K562 (cell line): Measurements from ENCODE around the gene COQ4. TPM values are rescaled to one million over a fixed set of nuclear protein-coding genes. Genes with fewer than 3 reads are reported as not detected.
A peak's percentile ranks its signal among the peaks of the same experiment; 100 is the strongest.

Source experiments
- BACH1 ChIP-seq: fragments of 200-800 bp; sonication (Bioruptor generic); IDR thresholded peaks from 2 replicates; pipeline ENCODE4 v1.6.1; 2016; ENCODE audit warnings: missing genetic modification characterization, missing compliant biosample characterization
- CBFB ChIP-seq: sonication (generic); formaldehyde crosslinking; IDR thresholded peaks from 2 replicates; pipeline ENCODE4 v1.4.0; 2020; ENCODE audit warnings: mild to moderate bottlenecking, missing genetic modification reagents
- E2F3 ChIP-seq: fragments of 250-450 bp; sonication (Bioruptor Pico); IDR thresholded peaks from 2 replicates; pipeline ENCODE4 v1.4.0; 2020; ENCODE audit warnings: mild to moderate bottlenecking
- FOS ChIP-seq: IDR thresholded peaks from 3 replicates; pipeline ENCODE4 v1.6.1; 2011; ENCODE audit not compliant: insufficient read length; ENCODE audit errors: extremely low read depth
- HDAC1 ChIP-seq, 2 experiments: fragments of 450-650 bp; IDR thresholded peaks; 2 replicates each; pipeline ENCODE4 v1.6.1; 2016 to 2017; ENCODE audit warnings: inconsistent platforms in 1 of 2, mild to moderate bottlenecking in 1 of 2, moderate library complexity in 1 of 2
- NCOA4 ChIP-seq: fragments of 450-650 bp; IDR thresholded peaks from 2 replicates; pipeline ENCODE4 v1.6.1; 2018; ENCODE audit warnings: mild to moderate bottlenecking; ENCODE audit not compliant: partially characterized antibody
- POLR2AphosphoS5 ChIP-seq: IDR thresholded peaks from 2 replicates; pipeline ENCODE4 v1.6.1; 2011; ENCODE audit warnings: mild to moderate bottlenecking, low read depth, low read length, moderate library complexity; ENCODE audit not compliant: control insufficient read depth, insufficient read depth
- POLR2H ChIP-seq: IDR thresholded peaks from 2 replicates; pipeline ENCODE4 v1.6.1; 2016; ENCODE audit warnings: missing genetic modification characterization, low read depth, mild to moderate bottlenecking, control low read depth, missing compliant biosample characterization, moderate library complexity
- TARDBP ChIP-seq: fragments of 450-650 bp; IDR thresholded peaks from 2 replicates; pipeline ENCODE4 v1.6.1; 2016
- XRCC3 ChIP-seq: fragments of 450-650 bp; IDR thresholded peaks from 2 replicates; pipeline ENCODE4 v1.6.1; 2017; ENCODE audit warnings: mild to moderate bottlenecking, moderate library complexity
- ZNF24 ChIP-seq: fragments of 450-650 bp; IDR thresholded peaks from 2 replicates; pipeline ENCODE4 v1.6.1; 2016
- ZNF274 ChIP-seq: IDR thresholded peaks from 2 replicates; pipeline ENCODE4 v1.6.1; 2011; ENCODE audit warnings: low read depth, mild to moderate bottlenecking, low read length, moderate library complexity, borderline replicate concordance
- ZNF408 ChIP-seq: fragments of 250-450 bp; sonication (Bioruptor Pico); IDR thresholded peaks from 2 replicates; pipeline ENCODE4 v1.4.0; 2020; ENCODE audit warnings: low read depth, mild to moderate bottlenecking, moderate library complexity
- ZNF589 ChIP-seq: fragments of 200-800 bp; sonication (Bioruptor generic); IDR thresholded peaks from 2 replicates; pipeline ENCODE4 v1.6.1; 2016; ENCODE audit warnings: low read depth, missing genetic modification characterization, missing compliant biosample characterization
- ZNF778 ChIP-seq: fragments of 450-650 bp; formaldehyde crosslinking; IDR thresholded peaks from 2 replicates; pipeline ENCODE4 v1.4.0; 2020; ENCODE audit warnings: mild to moderate bottlenecking, moderate library complexity
- polyA plus RNA-seq, 8 experiments: library from polyadenylated mRNA; depleted of rRNA in 4 of 8; stranded (reverse) in 5 of 8; unstranded in 3 of 8; fragments of >200 nt; fragmentation: Nextera tagmentation in 2 of 8; fragmentation: Illumina TruSeq in 1 of 8; extraction: Ambion mirVana in 2 of 8; extraction: Trizol in 1 of 8; gene quantifications; 2 replicates each; pipeline versions ENCODE4 v1.2.1 to v1.2.3, GENCODE V29; 2011 to 2014; ENCODE audit warnings: inconsistent platforms in 1 of 8, missing spikeins in 1 of 8
- total RNA-seq, 7 experiments: library from RNA; depleted of rRNA in 6 of 7; stranded (reverse); fragments of >200 nt in 6 of 7; fragmentation: Illumina TruSeq in 2 of 7; extraction: Trizol in 2 of 7; gene quantifications; 2 replicates each; pipeline versions ENCODE4 v1.2.1 to v1.2.3, GENCODE V29; 2011 to 2021; ENCODE audit warnings: low replicate concordance in 1 of 7
- TF ChIP-seq, protein P1 (sequence below): fragments of 250-450 bp; sonication (Bioruptor Pico); IDR thresholded peaks from 2 replicates; pipeline ENCODE4 v1.8.0; 2021; ENCODE audit warnings: borderline replicate concordance, mild to moderate bottlenecking, moderate library complexity; ENCODE audit not compliant: poor library complexity, severe bottlenecking
- TF ChIP-seq, protein P2 (sequence below): fragments of 250-450 bp; sonication (Bioruptor Pico); IDR thresholded peaks from 2 replicates; pipeline ENCODE4 v1.8.0; 2021; ENCODE audit warnings: moderate library complexity, mild to moderate bottlenecking, inconsistent platforms
- TF ChIP-seq, protein P3 (sequence below): fragments of 250-450 bp; sonication (Bioruptor Pico); IDR thresholded peaks from 2 replicates; pipeline ENCODE4 v1.8.0; 2022; ENCODE audit warnings: moderate library complexity, mild to moderate bottlenecking, inconsistent platforms
- TF ChIP-seq, protein P4 (sequence below): fragments of 450-650 bp; IDR thresholded peaks from 2 replicates; pipeline ENCODE4 v1.6.1; 2016; ENCODE audit warnings: low read depth

The COQ4 gene
- total and polyA plus RNA-seq, 9 of the 15 experiments (the other 6 are each of a cell fraction or from before 2014, with no cell fraction given), result 9.1 to 135 (median 67.2) TPM

DNA sequence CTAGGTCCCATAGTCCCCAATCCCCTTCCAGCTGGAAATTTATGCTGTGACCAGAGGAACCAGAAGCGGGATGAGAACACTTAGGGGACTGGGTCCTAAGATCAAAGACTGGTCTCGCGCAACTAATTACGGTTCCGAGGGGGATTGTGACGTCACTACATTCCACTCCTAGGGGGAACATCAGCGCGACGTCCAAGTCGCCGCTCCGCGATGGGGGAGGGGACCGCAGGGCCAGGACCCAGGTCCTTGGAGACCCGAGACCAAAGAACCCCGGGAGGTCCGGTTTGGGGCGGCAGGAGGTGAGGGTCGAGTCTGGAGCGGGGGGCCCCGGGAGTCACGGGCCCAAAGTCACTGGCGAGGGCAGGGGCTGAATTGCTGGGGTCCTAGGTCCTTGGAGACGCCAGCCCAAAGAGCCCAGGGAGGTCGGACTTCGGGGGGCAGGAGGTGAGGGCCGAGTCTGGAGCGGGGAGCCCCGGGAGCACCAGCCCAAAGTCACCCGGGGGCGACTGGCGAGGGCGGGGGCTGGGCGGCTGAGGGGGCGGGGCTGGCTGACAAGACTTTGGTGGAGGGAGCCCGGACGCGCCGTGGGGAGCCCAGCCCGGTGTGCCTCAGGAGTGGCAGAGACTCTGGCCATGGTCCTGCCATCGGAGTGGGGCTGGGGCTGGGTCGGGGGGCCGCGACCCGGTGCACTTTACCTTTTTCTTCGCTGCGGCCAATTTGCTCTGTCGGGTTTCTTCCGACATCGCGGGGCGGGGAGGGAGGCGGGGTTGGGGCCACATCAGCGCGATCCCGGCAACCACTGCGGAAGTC, 47.2 kb upstream of the COQ4 start, which contains the start of gene GOLGA2 (continued):
- TF ChIP-seq POLR2H, result no peak
- no peak for TF ChIP-seq ZNF778
- TF ChIP-seq ZNF408, result peak; percentile 15; the same call in 1 of the 2 replicates
- TF ChIP-seq, protein P1, sequence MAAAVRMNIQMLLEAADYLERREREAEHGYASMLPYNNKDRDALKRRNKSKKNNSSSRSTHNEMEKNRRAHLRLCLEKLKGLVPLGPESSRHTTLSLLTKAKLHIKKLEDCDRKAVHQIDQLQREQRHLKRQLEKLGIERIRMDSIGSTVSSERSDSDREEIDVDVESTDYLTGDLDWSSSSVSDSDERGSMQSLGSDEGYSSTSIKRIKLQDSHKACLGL (CRISPR knock-in tag), result no peak
- no peak for TF ChIP-seq ZNF24
- TF ChIP-seq, protein P2, sequence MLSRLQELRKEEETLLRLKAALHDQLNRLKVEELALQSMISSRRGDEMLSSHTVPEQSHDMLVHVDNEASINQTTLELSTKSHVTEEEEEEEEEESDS (CRISPR knock-in tag), result no peak
- no peak for TF ChIP-seq ZNF589 (CRISPR knock-in tag)
- TF ChIP-seq, protein P3, sequence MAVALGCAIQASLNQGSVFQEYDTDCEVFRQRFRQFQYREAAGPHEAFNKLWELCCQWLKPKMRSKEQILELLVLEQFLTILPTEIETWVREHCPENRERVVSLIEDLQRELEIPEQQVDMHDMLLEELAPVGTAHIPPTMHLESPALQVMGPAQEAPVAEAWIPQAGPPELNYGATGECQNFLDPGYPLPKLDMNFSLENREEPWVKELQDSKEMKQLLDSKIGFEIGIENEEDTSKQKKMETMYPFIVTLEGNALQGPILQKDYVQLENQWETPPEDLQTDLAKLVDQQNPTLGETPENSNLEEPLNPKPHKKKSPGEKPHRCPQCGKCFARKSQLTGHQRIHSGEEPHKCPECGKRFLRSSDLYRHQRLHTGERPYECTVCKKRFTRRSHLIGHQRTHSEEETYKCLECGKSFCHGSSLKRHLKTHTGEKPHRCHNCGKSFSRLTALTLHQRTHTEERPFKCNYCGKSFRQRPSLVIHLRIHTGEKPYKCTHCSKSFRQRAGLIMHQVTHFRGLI (CRISPR knock-in tag), result no peak
- TF ChIP-seq BACH1 (tag), result no peak
- TF ChIP-seq NCOA4, result no peak
- no peak for TF ChIP-seq FOS
- peak; percentile 43 for TF ChIP-seq E2F3
- TF ChIP-seq, protein P4, sequence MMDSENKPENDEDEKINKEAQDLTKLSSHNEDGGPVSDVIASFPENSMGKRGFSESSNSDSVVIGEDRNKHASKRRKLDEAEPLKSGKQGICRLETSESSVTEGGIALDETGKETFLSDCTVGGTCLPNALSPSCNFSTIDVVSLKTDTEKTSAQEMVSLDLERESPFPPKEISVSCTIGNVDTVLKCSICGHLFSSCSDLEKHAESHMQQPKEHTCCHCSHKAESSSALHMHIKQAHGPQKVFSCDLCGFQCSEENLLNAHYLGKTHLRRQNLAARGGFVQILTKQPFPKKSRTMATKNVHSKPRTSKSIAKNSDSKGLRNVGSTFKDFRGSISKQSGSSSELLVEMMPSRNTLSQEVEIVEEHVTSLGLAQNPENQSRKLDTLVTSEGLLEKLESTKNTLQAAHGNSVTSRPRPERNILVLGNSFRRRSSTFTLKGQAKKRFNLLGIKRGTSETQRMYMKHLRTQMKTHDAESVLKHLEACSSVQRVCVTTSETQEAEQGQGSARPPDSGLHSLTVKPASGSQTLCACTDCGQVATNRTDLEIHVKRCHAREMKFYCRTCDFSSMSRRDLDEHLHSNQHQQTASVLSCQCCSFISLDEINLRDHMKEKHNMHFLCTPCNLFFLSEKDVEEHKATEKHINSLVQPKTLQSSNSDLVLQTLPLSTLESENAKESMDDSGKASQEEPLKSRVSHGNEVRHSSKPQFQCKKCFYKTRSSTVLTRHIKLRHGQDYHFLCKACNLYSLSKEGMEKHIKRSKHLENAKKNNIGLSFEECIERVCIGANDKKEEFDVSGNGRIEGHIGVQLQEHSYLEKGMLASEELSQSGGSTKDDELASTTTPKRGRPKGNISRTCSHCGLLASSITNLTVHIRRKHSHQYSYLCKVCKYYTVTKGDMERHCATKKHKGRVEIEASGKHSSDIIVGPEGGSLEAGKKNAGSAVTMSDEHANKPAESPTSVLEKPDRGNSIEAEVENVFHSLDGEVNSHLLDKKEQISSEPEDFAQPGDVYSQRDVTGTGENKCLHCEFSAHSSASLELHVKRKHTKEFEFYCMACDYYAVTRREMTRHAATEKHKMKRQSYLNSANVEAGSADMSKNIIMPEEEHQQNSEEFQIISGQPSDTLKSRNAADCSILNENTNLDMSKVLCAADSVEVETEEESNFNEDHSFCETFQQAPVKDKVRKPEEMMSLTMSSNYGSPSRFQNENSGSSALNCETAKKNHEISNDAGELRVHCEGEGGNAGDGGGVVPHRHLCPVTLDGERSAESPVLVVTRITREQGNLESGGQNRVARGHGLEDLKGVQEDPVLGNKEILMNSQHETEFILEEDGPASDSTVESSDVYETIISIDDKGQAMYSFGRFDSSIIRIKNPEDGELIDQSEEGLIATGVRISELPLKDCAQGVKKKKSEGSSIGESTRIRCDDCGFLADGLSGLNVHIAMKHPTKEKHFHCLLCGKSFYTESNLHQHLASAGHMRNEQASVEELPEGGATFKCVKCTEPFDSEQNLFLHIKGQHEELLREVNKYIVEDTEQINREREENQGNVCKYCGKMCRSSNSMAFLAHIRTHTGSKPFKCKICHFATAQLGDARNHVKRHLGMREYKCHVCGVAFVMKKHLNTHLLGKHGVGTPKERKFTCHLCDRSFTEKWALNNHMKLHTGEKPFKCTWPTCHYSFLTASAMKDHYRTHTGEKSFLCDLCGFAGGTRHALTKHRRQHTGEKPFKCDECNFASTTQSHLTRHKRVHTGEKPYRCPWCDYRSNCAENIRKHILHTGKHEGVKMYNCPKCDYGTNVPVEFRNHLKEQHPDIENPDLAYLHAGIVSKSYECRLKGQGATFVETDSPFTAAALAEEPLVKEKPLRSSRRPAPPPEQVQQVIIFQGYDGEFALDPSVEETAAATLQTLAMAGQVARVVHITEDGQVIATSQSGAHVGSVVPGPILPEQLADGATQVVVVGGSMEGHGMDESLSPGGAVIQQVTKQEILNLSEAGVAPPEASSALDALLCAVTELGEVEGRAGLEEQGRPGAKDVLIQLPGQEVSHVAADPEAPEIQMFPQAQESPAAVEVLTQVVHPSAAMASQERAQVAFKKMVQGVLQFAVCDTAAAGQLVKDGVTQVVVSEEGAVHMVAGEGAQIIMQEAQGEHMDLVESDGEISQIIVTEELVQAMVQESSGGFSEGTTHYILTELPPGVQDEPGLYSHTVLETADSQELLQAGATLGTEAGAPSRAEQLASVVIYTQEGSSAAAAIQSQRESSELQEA, result no peak
- no peak for TF ChIP-seq POLR2AphosphoS5
- TF ChIP-seq HDAC1 (IDR thresholded peaks at IDR 0.05), result no peak
- no peak for TF ChIP-seq TARDBP
- TF ChIP-seq ZNF274, result no peak
- TF ChIP-seq CBFB (CRISPR knock-in tag), result no peak
- no peak for TF ChIP-seq XRCC3
